Upper lobe of right lung (tissue), 1 donor: ENCODE data around the gene LAMA3. TPM values are rescaled to one million over a fixed set of nuclear protein-coding genes. Genes with fewer than 3 reads are reported as not detected.

Source experiments
- ATAC-seq: fragments of 200-7000 bp; cut with Tn5 transposase; one replicate; pipeline ENCODE4 v1.9.1; 2020; ENCODE audit warnings: mild to moderate bottlenecking, moderate library complexity
- DNase-seq: peaks from one replicate; pipeline ENCODE4 v3.0.0-alpha.2; 2020
- H3K27ac ChIP-seq: fragments of 200-600 bp; one replicate; pipeline ENCODE4 v1.8.0; 2022
- H3K27me3 ChIP-seq: fragments of 200-600 bp; one replicate; pipeline ENCODE4 v1.8.0; 2022; ENCODE audit warnings: mild to moderate bottlenecking
- H3K36me3 ChIP-seq: fragments of 200-600 bp; one replicate; pipeline ENCODE4 v1.8.0; 2022
- H3K4me1 ChIP-seq: fragments of 200-600 bp; one replicate; pipeline ENCODE4 v1.8.0; 2022
- H3K4me3 ChIP-seq: fragments of 200-600 bp; one replicate; pipeline ENCODE4 v1.8.0; 2022; ENCODE audit warnings: mild to moderate bottlenecking
- H3K9me3 ChIP-seq: fragments of 200-600 bp; one replicate; pipeline ENCODE4 v1.8.0; 2022
- intact Hi-C: fragments of 100-400 bp; cut with DNase I; formaldehyde crosslinking; loops from one replicate; pipeline ENCODE4 v1.11.0; 2022
- total RNA-seq: library from RNA; stranded (reverse); fragmentation: NEBNext Ultra II Directional; extraction: Animal tissue kit (Norgen Biotek cat#: 25700); gene quantifications from one replicate; pipeline ENCODE4 v1.2.1, GENCODE V29; 2021
- TF ChIP-seq, protein P1 (sequence below): fragments of 200-600 bp; IDR thresholded peaks from one replicate; pipeline ENCODE4 v1.8.0; 2022; ENCODE audit warnings: antibody characterized with exemption
- donor health status: DM: no; HTN: yes; CAD: no; lungs with severe emphysema.

LAMA3 gene
- total RNA-seq, 1 donor from 2014 or later: 139 TPM

DNA sequence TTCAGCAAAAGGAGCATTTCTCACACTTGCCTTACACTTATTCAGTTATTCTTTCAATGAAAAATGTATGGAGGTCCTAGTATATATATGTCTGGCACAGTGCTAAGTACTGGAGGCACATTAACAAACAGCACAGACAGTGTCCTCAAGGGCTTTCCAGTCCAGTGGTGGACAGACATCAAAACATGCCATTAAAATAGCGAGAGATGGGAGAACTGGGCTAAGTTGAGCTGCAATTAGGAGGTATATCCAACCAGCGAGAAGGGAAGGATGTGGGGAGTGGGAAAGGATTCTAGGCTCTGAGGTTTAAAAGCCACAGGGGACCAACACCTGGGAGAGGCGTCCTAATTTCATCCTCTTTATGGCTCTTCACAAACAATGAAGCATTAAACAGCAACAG is 197.8 kb downstream of the LAMA3 start:
- intact Hi-C loops: no loop called here
- Histone ChIP-seq H3K4me3 (no peak overlapping the region), H3K27ac (peak overlapping the region; percentile 11), H3K36me3 (no peaks in the 10 kb centered on the region), H3K9me3 (no peaks in the 10 kb centered on the region), H3K27me3 (no peaks in the 10 kb centered on the region), H3K4me1 (peaks cover 17% of the 10 kb centered on the region)
- DNase-seq (no peak), ATAC-seq (no peak)
- TF ChIP-seq, protein P1, sequence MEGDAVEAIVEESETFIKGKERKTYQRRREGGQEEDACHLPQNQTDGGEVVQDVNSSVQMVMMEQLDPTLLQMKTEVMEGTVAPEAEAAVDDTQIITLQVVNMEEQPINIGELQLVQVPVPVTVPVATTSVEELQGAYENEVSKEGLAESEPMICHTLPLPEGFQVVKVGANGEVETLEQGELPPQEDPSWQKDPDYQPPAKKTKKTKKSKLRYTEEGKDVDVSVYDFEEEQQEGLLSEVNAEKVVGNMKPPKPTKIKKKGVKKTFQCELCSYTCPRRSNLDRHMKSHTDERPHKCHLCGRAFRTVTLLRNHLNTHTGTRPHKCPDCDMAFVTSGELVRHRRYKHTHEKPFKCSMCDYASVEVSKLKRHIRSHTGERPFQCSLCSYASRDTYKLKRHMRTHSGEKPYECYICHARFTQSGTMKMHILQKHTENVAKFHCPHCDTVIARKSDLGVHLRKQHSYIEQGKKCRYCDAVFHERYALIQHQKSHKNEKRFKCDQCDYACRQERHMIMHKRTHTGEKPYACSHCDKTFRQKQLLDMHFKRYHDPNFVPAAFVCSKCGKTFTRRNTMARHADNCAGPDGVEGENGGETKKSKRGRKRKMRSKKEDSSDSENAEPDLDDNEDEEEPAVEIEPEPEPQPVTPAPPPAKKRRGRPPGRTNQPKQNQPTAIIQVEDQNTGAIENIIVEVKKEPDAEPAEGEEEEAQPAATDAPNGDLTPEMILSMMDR: no peak

DNA sequence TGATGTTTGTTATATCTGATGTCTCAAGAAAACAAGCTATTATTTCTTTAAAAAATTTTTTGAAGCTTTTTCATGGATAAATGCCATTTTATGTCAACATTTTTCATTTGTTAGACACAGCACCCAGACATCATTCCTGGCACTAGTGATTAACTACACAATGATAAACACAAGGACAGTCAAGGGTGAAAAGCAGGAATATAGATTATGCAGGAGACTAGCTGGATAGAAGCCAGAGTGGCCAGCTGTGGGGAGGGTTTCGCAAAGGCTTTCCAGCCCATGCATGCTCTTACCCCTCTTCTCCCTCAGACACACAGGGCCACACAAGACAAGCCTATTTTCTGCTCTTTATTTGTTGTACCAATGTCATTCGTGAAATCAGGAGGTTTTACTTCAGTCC is 198.2 kb downstream of the LAMA3 start:
- intact Hi-C loops: no loop called here
- Histone ChIP-seq H3K27me3 (no peaks in the 10 kb centered on the region), H3K9me3 (no peaks in the 10 kb centered on the region), H3K36me3 (no peaks in the 10 kb centered on the region), H3K4me1 (peaks cover 17% of the 10 kb centered on the region), H3K4me3 (no peak overlapping the region), H3K27ac (no peak overlapping the region)
- no peak for ATAC-seq
- TF ChIP-seq, protein P1: no peak
- no peak for DNase-seq

DNA sequence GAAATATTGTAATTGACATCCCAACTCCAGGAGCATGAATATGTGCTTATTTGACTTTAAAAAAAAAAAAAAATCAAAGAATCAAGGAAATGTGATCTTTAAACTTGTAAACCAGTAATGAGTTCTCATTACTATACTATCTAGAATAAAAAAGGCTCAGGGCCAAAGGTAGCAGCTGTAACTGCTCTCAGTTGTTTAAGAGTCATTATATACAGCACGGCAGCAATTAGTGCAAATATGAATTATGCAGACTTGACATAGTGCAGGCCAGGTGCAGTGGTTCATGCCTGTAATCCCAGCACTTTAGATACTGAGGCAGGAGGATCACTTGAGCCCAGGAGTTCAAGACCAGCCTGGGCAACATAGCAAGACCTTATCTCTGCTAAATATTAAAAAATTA is 199.6 kb downstream of the LAMA3 start:
- ATAC-seq (no peak), DNase-seq (no peak)
- intact Hi-C loops: no loop called here
- peaks cover 14% of the 10 kb centered on the region for H3K4me1 ChIP-seq
- no peak overlapping the region for H3K27ac ChIP-seq
- no peaks in the 10 kb centered on the region for H3K27me3 ChIP-seq
- H3K9me3 ChIP-seq: no peaks in the 10 kb centered on the region
- no peaks in the 10 kb centered on the region for H3K36me3 ChIP-seq
- TF ChIP-seq, protein P1: no peak
- no peak overlapping the region for H3K4me3 ChIP-seq

DNA sequence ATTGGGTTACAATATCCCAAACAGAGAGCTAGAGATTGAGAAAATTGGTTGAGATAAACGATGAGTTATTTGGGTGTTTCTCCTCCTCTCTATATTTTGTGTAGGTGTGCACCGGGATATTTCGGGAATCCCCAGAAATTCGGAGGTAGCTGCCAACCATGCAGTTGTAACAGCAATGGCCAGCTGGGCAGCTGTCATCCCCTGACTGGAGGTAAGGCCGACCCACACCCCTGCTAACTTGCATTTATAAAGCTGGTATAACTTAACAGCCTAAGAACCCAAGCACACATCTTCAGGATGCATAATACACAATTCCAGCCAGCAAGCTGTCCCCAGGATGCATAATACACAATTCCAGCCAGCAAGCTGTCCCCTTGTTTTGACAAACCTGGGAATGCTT is 200.7 kb downstream of the LAMA3 start:
- Histone ChIP-seq H3K9me3 (no peaks in the 10 kb centered on the region), H3K4me1 (peaks cover 9% of the 10 kb centered on the region), H3K4me3 (no peak overlapping the region), H3K27ac (no peak overlapping the region), H3K27me3 (no peaks in the 10 kb centered on the region), H3K36me3 (no peaks in the 10 kb centered on the region)
- intact Hi-C loops: no loop called here
- ATAC-seq (no peak), DNase-seq (no peak)
- TF ChIP-seq, protein P1: no peak

DNA sequence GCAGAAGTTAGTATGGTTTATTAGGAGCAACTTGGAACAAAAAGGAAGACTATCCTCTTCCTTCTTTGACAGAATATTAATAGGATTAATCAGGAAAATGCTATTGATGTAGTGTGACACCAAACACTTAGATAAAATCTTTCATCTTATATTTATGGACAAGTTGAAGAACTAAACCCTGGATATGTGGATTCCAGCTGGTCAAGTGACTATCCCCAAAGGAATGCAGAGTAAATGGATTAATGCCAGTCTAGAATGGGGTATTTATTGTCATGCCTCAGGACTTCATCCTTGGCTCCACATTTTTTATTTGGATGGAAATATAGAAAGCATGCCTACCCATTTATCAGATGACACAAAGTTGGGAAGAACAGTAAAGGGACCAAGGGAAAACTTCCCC is 201.3 kb downstream of the LAMA3 start:
- intact Hi-C loops: no loop called here
- no peak overlapping the region for H3K27ac ChIP-seq
- H3K36me3 ChIP-seq: no peaks in the 10 kb centered on the region
- ATAC-seq (no peak), DNase-seq (no peak)
- TF ChIP-seq, protein P1: no peak
- no peaks in the 10 kb centered on the region for H3K9me3 ChIP-seq
- H3K4me3 ChIP-seq: no peak overlapping the region
- H3K4me1 ChIP-seq: peaks cover 6% of the 10 kb centered on the region
- no peaks in the 10 kb centered on the region for H3K27me3 ChIP-seq

DNA sequence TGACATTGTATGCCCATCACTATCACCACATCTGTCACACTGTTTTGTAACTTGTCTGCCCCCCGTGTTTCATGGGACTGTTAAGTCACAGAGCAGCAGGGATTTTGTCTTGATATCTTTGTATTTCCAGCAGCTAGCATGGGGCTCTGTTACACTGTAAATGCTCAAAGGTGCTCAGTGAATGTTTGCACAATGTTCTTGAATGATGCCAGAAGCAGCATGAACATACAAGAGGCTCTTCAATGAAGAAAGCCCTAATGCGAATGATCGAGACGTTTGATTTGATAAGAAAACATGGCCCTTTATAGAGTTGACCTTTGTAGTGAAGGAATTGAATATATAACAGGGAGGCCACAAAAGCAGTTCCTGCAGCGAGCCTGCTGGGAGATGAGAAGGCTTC is 204.4 kb downstream of the LAMA3 start:
- no peak overlapping the region for H3K27ac ChIP-seq
- H3K4me1 ChIP-seq: peaks cover 4% of the 10 kb centered on the region
- H3K36me3 ChIP-seq: no peaks in the 10 kb centered on the region
- intact Hi-C loops: no loop called here
- H3K9me3 ChIP-seq: no peaks in the 10 kb centered on the region
- ATAC-seq (peak; percentile 71), DNase-seq (no peak)
- no peak overlapping the region for H3K4me3 ChIP-seq
- no peaks in the 10 kb centered on the region for H3K27me3 ChIP-seq
- TF ChIP-seq, protein P1: no peak
